Kidney epithelial cell (primary cell): ENCODE data around the gene PPDPF. TPM values are rescaled to one million over a fixed set of nuclear protein-coding genes. Genes with fewer than 3 reads are reported as not detected.
A peak's percentile ranks its signal among the peaks of the same experiment; 100 is the strongest.

Source experiments
- DNase-seq: peaks from one replicate; pipeline ENCODE4 v3.0.0-alpha.2; 2010; ENCODE audit warnings: low read depth
- H3K27me3 ChIP-seq: 2 replicates; pipeline ENCODE4 v1.6.0; 2011; ENCODE audit warnings: low read length; ENCODE audit not compliant: control insufficient read depth, insufficient read depth
- H3K36me3 ChIP-seq: 2 replicates; pipeline ENCODE4 v1.5.1; 2011; ENCODE audit warnings: low read length; ENCODE audit not compliant: control insufficient read depth, insufficient read depth
- H3K4me3 ChIP-seq: 2 replicates; pipeline ENCODE4 v1.5.1; 2011; ENCODE audit warnings: low read depth, mild to moderate bottlenecking, control low read depth, low read length
- CTCF ChIP-seq: IDR thresholded peaks from 2 replicates; pipeline ENCODE4 v1.5.1; 2011; ENCODE audit warnings: mild to moderate bottlenecking, moderate library complexity, low read length, control low read depth, inconsistent platforms; ENCODE audit not compliant: insufficient read depth, poor library complexity, severe bottlenecking
- total RNA-seq: library from RNA; depleted of rRNA; stranded (reverse); fragments of >200 nt; gene quantifications from 2 replicates; pipeline ENCODE4 v1.2.3, GENCODE V29; 2015

The PPDPF gene
- total RNA-seq, 1 donor from 2014 or later, result 114 TPM

- Histone ChIP-seq H3K27me3 (peaks cover 29% of the 10 kb centered on the region), H3K4me3 (peak within 1 kb of the TSS; percentile 22), H3K36me3 (no peaks in the 10 kb centered on the region)
- no peak for TF ChIP-seq CTCF
- DNase-seq, result no peak
These were observed 16.5 kb downstream of the PPDPF start, which contains the start of gene PTK6 for GRCh38 chr20:63536997-63537524. PTK6 (minus strand) TSS chr20:63537376; CDS start chr20:63537314, 62 bp downstream.

GRCh38 chr20:63537525-63538203 is 17.1 kb downstream of the PPDPF start:
- peak; percentile 61 for DNase-seq
- peak overlapping the region; percentile 22 for H3K4me3 ChIP-seq
- peak; percentile 88 for TF ChIP-seq CTCF
- H3K27me3 ChIP-seq, result peaks cover 26% of the 10 kb centered on the region
- no peaks in the 10 kb centered on the region for H3K36me3 ChIP-seq

DNA sequence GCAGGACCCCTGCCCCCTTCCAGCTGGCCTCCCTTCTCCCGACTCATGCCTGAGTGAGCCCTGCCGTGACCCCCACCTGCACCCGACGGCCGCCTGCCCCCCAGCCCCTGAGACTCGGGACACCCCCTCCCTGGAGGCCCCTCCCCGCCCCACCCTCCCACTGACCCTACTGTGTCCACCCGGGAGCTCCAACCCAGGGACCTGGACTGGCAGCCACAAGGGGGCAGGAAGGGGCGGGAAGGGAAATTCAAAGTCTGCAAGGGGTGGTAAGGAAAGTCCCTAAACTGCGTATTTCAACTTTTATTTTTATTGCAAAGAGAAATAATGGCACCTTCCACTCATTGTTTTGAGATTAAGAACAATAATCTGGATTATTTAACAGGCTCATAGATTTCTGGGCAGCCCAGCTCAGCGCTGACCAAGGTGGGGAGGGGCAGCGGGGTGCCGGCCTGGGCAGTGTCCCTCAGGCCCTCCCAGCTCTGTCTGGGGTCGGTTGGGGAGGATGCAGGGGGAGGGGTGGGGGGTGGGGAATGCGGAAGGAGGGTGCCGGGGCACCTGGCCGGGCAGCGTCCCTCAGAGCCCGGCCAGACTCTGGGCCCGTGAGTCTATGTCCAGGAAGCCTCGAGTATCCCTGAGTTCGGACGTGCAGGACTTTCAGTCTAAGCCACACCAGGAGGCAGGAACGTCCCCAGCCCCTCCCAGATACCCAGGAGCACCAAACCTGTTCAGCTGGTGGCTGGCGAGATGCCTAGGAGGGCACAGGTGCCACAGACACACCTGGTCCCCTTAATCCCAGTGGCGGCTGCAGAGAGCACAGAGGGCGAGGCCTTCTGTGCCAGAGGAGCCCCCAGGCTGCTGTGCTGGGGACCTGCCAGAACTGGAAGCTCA is 17.9 kb downstream of the PPDPF start:
- Histone ChIP-seq H3K4me3 (peak overlapping the region; percentile 22), H3K36me3 (no peaks in the 10 kb centered on the region), H3K27me3 (peaks cover 24% of the 10 kb centered on the region)
- DNase-seq, result no peak
- TF ChIP-seq CTCF, result no peak

DNA sequence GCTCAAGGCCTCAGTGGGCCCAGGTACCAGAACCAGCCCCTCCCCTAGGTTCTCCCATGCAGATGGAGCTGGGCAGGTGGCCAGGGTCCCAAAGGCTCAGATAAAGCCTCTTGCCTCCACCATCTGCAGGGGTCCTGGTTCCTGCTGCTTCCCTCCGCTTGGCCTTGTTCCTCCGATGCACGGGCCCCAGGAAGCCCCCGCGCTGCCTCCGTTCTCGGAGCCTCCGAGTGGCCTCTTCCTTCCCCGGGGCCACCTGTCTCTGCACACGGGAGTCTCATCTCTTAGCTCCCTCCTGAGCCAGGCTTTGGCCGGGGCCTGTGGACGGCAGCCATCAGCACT is 18.5 kb downstream of the PPDPF start:
- TF ChIP-seq CTCF, result no peak
- Histone ChIP-seq H3K36me3 (no peaks in the 10 kb centered on the region), H3K4me3 (no peak overlapping the region), H3K27me3 (peaks cover 19% of the 10 kb centered on the region)
- DNase-seq, result no peak

DNA sequence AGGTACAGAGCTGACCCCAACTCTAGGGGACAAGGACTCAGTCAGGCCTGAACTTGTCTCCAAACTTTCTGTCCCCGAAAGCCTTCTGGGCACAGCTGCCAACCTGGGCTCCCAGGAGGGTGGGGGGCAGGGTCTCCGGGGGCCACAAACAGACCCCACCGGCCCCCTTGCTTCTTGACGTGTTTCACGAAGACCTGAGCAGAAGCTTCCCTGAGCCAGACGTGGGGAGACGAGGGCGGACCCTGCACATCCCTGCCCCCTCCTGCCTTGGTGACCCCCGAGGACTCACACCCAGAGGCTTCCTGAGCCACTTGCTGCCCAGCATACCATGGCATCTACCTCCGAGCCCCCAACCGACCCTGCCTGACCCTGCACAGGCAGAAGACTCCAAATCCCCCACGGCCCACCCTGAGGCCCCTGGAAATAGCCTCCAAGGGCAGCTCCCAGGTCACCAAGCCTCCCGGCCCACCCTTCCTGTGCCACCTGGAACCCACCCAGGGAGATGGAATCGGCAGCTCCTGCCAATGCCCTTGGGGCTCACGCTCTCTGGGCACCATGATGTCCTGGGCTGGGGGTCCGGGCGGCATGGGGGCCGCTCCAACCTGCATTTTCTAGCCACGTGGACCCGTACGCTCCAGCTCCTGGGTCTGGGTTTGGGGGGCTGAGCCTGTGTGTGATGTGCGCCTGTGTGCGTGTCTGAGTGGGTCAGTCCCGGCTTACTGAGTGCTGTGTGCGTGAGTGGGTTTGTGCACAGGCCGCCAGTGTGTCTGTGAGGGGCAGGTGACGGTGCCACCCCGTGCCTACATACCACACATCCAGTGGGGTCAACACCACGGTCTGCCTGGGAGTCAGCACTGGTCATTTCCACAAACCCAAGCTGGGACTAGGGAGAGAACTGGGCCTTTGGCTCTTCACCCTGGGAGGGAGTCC is 19.1 kb downstream of the PPDPF start:
- Histone ChIP-seq H3K27me3 (peaks cover 13% of the 10 kb centered on the region), H3K4me3 (no peak overlapping the region), H3K36me3 (no peaks in the 10 kb centered on the region)
- no peak for TF ChIP-seq CTCF
- DNase-seq, result no peak
